ENCODE measurements around the gene PHLDB3. TPM values are rescaled to one million over a fixed set of nuclear protein-coding genes. Genes with fewer than 3 reads are reported as not detected.

PHLDB3 gene
- total RNA-seq, 1 donor from 2014 or later = 23.4 TPM

DNA sequence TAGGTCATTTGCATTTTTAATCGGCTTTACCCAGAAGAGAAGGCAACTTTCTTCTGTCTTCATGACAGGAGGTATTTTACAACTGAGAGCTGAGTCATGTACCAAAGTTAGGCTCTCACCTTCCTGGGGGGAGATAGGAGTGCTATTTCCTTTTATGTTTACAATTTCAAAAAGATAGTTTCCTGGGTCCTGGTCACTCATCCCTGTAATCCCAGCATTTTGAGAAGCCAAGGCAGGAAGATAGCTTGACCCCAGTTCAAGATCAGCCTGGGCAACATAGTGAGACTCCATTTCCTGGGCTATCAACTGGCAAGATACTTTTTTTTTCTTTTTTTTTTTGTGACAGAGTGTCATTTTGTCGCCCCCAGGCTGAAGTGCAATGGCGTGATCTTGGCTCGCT is 46.7 kb downstream of the PHLDB3 start:
- Mint-ChIP-seq H3K4me3 (ENCODE audit: low read depth) (no peak overlapping the region), H3K36me3 (ENCODE audit: insufficient read depth) (no peaks in the 10 kb centered on the region)
- no peak for DNase-seq (ENCODE audit: low spot score, unreplicated experiment)

DNA sequence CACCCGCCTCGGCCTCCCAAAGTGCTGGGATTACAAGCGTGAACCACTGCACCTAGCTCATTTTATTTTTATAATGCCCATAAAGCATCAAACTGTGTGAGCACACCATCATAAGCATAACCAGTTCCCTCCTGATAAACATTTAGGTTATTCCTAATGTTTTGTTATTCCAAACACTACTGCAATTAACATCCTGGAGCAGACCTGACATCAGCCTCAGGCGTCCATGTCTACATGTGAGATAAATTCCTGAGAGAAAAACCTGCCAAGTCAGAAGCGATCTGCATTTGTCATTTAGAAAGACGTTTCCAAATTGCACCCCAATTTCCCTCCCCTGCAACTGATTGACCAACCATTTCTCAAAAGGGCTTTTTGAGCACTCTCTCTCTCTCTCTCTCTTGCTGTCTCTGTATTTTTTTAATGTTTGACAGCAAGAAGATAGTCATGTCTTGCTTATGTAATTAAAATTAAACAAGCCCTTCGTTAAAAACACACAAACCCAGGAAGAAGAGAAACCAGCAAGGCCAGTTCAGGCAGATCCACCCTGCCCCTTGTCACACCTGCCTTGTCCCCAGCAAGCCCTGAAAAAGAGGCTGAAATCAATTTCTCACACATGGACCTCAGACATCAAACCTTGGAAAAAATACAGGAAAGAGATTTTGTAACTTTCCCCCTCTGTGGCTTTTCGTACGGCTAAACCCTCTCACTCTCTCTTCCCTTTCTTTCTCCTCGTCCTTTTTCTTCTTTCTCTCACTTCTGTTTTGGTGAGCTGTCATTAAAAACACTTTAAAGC is 49.0 kb downstream of the PHLDB3 start:
- no peak overlapping the region for H3K27ac Mint-ChIP-seq

More for the DNA sequence above, 46.7 kb downstream of the PHLDB3 start:
- TF ChIP-seq, protein P1, sequence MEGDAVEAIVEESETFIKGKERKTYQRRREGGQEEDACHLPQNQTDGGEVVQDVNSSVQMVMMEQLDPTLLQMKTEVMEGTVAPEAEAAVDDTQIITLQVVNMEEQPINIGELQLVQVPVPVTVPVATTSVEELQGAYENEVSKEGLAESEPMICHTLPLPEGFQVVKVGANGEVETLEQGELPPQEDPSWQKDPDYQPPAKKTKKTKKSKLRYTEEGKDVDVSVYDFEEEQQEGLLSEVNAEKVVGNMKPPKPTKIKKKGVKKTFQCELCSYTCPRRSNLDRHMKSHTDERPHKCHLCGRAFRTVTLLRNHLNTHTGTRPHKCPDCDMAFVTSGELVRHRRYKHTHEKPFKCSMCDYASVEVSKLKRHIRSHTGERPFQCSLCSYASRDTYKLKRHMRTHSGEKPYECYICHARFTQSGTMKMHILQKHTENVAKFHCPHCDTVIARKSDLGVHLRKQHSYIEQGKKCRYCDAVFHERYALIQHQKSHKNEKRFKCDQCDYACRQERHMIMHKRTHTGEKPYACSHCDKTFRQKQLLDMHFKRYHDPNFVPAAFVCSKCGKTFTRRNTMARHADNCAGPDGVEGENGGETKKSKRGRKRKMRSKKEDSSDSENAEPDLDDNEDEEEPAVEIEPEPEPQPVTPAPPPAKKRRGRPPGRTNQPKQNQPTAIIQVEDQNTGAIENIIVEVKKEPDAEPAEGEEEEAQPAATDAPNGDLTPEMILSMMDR (IDR thresholded peaks at IDR 0.05; ENCODE audit: unreplicated experiment) = no peak
- Mint-ChIP-seq H3K4me1 (ENCODE audit: low read depth) (peaks cover 6% of the 10 kb centered on the region), H3K9me3 (ENCODE audit: low read depth) (no peaks in the 10 kb centered on the region), H3K27ac (no peak overlapping the region), H3K27me3 (peaks cover 43% of the 10 kb centered on the region)

DNA sequence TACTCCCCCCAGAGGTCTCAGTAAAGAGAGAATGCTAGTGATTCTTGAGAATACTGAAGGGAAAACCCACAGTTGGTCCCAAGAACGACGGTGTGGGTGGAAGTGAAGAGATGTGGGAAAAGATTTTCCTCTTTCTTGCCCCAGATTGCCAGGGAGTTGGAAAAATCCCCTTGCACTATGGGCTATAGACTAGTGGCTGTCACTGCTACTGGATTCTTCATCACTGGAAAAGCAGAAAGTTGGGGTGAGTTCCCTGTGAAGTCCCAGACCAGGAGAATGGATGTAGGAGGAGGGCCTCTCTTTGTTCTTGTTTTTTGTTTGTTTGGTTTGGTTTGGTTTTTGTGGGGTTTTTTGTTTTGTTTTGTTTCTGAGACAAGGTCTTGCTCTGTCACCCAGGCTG is 50.5 kb downstream of the PHLDB3 start:
- DNase-seq (ENCODE audit: low spot score, unreplicated experiment) = no peak
- H3K4me3 Mint-ChIP-seq (ENCODE audit: low read depth) = no peak overlapping the region
- no peaks in the 10 kb centered on the region for H3K36me3 Mint-ChIP-seq (ENCODE audit: insufficient read depth)
- no peak overlapping the region for H3K27ac Mint-ChIP-seq
- peaks cover 6% of the 10 kb centered on the region for H3K4me1 Mint-ChIP-seq (ENCODE audit: low read depth)
- peaks cover 3% of the 10 kb centered on the region for H3K9me3 Mint-ChIP-seq (ENCODE audit: low read depth)
- TF ChIP-seq, protein P1 (IDR thresholded peaks at IDR 0.05; ENCODE audit: unreplicated experiment) = no peak
- H3K27me3 Mint-ChIP-seq = peaks cover 24% of the 10 kb centered on the region

More for the DNA sequence above, 49.0 kb downstream of the PHLDB3 start:
- DNase-seq (ENCODE audit: low spot score, unreplicated experiment) = no peak
- Mint-ChIP-seq H3K9me3 (ENCODE audit: low read depth) (peaks cover 3% of the 10 kb centered on the region), H3K27me3 (peaks cover 30% of the 10 kb centered on the region), H3K36me3 (ENCODE audit: insufficient read depth) (no peaks in the 10 kb centered on the region), H3K4me3 (ENCODE audit: low read depth) (no peak overlapping the region), H3K4me1 (ENCODE audit: low read depth) (peaks cover 6% of the 10 kb centered on the region)
- TF ChIP-seq, protein P1 (IDR thresholded peaks at IDR 0.05; ENCODE audit: unreplicated experiment) = no peak

DNA sequence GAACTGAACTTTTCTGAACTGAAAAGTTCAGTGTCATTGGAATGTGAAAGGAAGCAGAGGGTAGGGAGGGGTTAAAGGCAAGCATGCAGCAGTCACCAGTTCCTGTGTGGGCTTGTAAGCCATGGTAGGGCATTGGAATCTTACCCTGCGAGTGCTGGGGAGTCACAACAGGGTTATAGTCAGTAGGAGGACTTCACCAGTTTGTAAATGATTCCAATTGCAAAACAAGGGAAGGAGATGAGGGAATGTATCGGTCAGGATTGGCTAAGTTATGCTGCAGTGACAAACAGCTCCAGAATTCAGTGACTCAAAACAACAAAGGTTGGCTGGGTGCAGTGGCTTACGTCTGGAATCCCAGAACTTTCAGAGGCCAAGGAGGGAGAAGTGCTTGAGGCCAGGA is 52.0 kb downstream of the PHLDB3 start:
- peaks cover 6% of the 10 kb centered on the region for H3K4me1 Mint-ChIP-seq (ENCODE audit: low read depth)
- peaks cover 3% of the 10 kb centered on the region for H3K9me3 Mint-ChIP-seq (ENCODE audit: low read depth)

DNA sequence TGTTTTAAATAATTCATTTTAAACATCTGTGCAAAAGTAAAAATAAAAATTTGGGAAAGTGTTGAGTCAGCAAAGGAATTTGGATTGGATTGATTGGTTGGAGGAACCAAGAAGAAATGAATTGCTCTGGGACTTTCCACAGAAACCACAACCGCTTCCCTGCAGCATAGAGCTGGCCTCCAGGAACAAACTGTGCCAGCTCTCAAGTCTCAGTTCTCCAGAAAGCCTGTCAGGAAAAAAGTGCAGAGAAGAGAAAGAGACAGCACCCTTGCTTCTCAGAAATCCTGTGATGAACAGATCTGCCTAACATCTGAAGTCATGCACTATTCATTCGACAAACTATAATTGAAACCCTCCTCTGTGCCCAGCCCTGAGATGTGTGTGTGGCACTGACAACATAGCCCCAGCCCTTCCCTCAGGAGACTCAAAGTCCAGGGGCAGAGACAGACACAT is 54.0 kb downstream of the PHLDB3 start:
- DNase-seq (ENCODE audit: low spot score, unreplicated experiment) = no peak
- H3K9me3 Mint-ChIP-seq (ENCODE audit: low read depth) = peaks cover 3% of the 10 kb centered on the region
- TF ChIP-seq, protein P1 (IDR thresholded peaks at IDR 0.05; ENCODE audit: unreplicated experiment) = no peak
- no peaks in the 10 kb centered on the region for H3K36me3 Mint-ChIP-seq (ENCODE audit: insufficient read depth)
- H3K27ac Mint-ChIP-seq = no peak overlapping the region
- H3K4me1 Mint-ChIP-seq (ENCODE audit: low read depth) = peaks cover 3% of the 10 kb centered on the region
- no peak overlapping the region for H3K4me3 Mint-ChIP-seq (ENCODE audit: low read depth)
- peaks cover 21% of the 10 kb centered on the region for H3K27me3 Mint-ChIP-seq

More for the DNA sequence above, 52.0 kb downstream of the PHLDB3 start:
- H3K27ac Mint-ChIP-seq = no peak overlapping the region
- TF ChIP-seq, protein P1 (IDR thresholded peaks at IDR 0.05; ENCODE audit: unreplicated experiment) = no peak
- peaks cover 21% of the 10 kb centered on the region for H3K27me3 Mint-ChIP-seq
- DNase-seq (ENCODE audit: low spot score, unreplicated experiment) = no peak
- no peaks in the 10 kb centered on the region for H3K36me3 Mint-ChIP-seq (ENCODE audit: insufficient read depth)
- no peak overlapping the region for H3K4me3 Mint-ChIP-seq (ENCODE audit: low read depth)

Measured in progenitor cell of endocrine pancreas (in vitro differentiated cells).